ENCODE results near the gene CIAO1.
"Not testable (repeated sequence)": the region's sequence is repeated elsewhere in the genome, so short reads cannot be mapped to it uniquely, and the experiment has no call there.

Gene CIAO1

GRCh38 chr2:96250188-96250587, 15.8 kb upstream of the CIAO1 start:
- no peak for DNase-seq (ENCODE audit: low read depth)

GRCh38 chr2:96251721-96252292, 14.2 kb upstream of the CIAO1 start:
- DNase-seq (ENCODE audit: low read depth) = no peak

- DNase-seq (ENCODE audit: low read depth) = no peak
Observed at GRCh38 chr2:96252526-96252925, 13.5 kb upstream of the CIAO1 start.

GRCh38 chr2:96253006-96253405, 13.0 kb upstream of the CIAO1 start:
- DNase-seq (ENCODE audit: low read depth) = no peak

GRCh38 chr2:96254571-96254970, 11.5 kb upstream of the CIAO1 start:
- no peak for DNase-seq (ENCODE audit: low read depth)

GRCh38 chr2:96256611-96257113, 9.4 kb upstream of the CIAO1 start:
- no peak for DNase-seq (ENCODE audit: low read depth)

- not testable (repeated sequence) for DNase-seq (ENCODE audit: low read depth)
Observed at GRCh38 chr2:96257744-96258143, 8.3 kb upstream of the CIAO1 start.

- DNase-seq (ENCODE audit: low read depth) = no peak
Observed at GRCh38 chr2:96258166-96259022, 7.6 kb upstream of the CIAO1 start.

GRCh38 chr2:96259497-96259921, 6.5 kb upstream of the CIAO1 start:
- DNase-seq (ENCODE audit: low read depth) = no peak

- no peak for DNase-seq (ENCODE audit: low read depth)
Observed at GRCh38 chr2:96260387-96261260, 5.4 kb upstream of the CIAO1 start.

GRCh38 chr2:96261328-96262003, 4.6 kb upstream of the CIAO1 start:
- no peak for DNase-seq (ENCODE audit: low read depth)

GRCh38 chr2:96262306-96262705, 3.7 kb upstream of the CIAO1 start:
- no peak for DNase-seq (ENCODE audit: low read depth)

- DNase-seq (ENCODE audit: low read depth) = no peak
Observed at GRCh38 chr2:96264086-96264485, 1.9 kb upstream of the CIAO1 start.

- no peak for DNase-seq (ENCODE audit: low read depth)
Observed at GRCh38 chr2:96264656-96265348, 1.2 kb upstream of the CIAO1 start.

GRCh38 chr2:96265349-96265839, 631 bp upstream of the CIAO1 start:
- no peak for DNase-seq (ENCODE audit: low read depth)

- peak; percentile 25 for DNase-seq (ENCODE audit: low read depth)
Observed at GRCh38 chr2:96267159-96267971, 1.3 kb downstream of the CIAO1 start.

GRCh38 chr2:96271995-96272394, 6.0 kb downstream of the CIAO1 start:
- no peak for DNase-seq (ENCODE audit: low read depth)

- DNase-seq (ENCODE audit: low read depth) = no peak
Observed at GRCh38 chr2:96273763-96274162, 7.7 kb downstream of the CIAO1 start.

GRCh38 chr2:96274355-96275056, 8.5 kb downstream of the CIAO1 start:
- DNase-seq (ENCODE audit: low read depth) = no peak
